SH-SY5Y (cell line): ENCODE measurements around the gene AP2S1.

Experiments used
- GATA2 ChIP-seq: IDR thresholded peaks from 2 replicates; pipeline ENCODE4 v1.6.1; 2011; ENCODE audit warnings: mild to moderate bottlenecking, low read depth, low read length
- GATA3 ChIP-seq: IDR thresholded peaks from 2 replicates; pipeline ENCODE4 v1.6.1; 2011; ENCODE audit warnings: low read depth, mild to moderate bottlenecking, low read length, moderate library complexity

DNA sequence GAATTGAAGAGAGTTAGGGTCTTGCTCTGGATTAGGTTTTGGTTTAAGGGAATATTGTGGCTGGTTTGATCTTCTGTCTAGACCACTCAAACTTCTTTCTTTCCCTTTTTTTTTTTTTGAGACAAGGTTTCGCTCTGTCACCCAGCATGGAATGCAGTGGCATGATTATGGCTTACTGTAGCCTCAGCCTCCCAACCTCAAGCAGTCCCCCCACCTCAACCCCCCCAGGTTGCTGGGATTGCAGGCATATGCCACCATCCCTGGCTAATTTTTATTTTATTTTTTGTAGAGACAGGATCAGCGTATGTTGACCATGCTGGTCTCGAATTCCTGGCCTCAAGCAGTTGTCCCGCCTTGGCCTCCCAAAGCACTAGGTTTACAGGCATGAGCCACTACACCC, 31.4 kb upstream of the AP2S1 start:
- TF ChIP-seq GATA2 (no peak), GATA3 (no peak)
